IPS-NIHi11 (cell line): ENCODE measurements around the gene FAXC.
"Not testable (repeated sequence)": the region's sequence is repeated elsewhere in the genome, so short reads cannot be mapped to it uniquely, and the experiment has no call there.

Experiments
- DNase-seq: peaks from one replicate; pipeline ENCODE4 v3.0.0; 2012; ENCODE audit warnings: mixed read lengths, low spot score

FAXC gene

DNA sequence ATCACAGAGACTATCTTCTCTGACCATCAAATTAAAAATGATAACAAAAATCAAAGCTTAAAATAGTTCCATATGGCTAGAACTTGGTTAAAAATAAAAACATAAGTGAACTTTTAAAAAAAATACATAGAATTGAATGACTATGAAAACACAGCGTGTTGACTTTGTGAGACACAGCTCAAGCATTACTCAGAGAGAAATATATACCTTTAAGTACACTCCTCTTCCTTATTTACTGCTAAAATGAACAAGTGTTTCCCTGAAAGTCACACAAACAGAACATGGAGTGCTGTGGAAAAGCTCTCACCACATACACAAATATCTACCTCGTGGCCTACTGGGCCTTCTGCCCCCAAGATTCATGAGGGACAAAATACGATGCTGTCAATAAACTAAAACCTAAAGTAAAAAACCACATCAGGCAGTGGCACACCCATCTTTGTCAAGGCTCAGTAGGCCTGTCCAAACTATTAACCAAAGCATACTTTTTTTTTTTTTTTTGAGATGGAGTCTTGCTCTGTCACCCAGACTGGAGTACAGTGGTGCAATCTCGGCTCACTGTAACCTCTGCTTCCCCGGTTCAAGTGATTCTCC, 7.5 kb downstream of the FAXC start:
- DNase-seq, result no peak

DNA sequence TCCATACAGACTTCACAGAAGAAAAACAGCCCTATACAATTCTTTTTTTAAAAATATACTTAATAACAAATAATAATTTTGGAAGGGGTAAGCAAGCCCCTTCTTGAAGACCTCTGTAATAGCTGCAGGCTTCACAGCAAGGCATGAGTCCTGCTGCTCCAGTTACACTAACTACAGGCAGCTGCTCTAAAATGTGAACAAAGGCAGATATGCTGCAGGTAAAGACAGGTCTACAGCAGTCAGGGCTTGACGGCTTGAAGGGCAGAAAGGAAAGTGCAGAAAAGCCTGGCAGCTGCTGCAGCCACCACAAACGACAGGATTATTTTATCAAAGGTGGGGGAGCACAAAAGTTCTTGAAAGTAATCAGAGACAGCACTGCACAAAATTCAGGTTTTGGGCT, 11.3 kb downstream of the FAXC start:
- DNase-seq, result no peak

DNA sequence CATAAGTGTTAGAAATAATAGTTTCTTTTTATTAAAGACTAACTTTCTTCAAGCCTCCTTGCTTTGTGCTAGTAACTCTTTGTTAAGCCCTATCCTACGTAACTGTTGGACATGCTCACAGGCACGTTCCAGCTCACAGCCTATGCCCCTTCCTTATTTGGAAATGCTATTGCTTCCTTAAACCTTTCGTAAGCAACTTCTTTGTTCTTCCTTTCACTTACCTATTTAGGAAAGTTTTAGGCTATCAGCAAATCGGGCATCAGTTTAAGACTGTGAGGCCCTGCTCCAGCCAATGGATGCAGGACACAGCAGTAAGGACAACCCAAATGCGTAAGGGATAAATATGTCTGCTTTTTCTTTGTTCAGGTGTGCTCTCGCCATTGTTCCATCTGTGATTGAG, 14.2 kb downstream of the FAXC start:
- not testable (repeated sequence) for DNase-seq

DNA sequence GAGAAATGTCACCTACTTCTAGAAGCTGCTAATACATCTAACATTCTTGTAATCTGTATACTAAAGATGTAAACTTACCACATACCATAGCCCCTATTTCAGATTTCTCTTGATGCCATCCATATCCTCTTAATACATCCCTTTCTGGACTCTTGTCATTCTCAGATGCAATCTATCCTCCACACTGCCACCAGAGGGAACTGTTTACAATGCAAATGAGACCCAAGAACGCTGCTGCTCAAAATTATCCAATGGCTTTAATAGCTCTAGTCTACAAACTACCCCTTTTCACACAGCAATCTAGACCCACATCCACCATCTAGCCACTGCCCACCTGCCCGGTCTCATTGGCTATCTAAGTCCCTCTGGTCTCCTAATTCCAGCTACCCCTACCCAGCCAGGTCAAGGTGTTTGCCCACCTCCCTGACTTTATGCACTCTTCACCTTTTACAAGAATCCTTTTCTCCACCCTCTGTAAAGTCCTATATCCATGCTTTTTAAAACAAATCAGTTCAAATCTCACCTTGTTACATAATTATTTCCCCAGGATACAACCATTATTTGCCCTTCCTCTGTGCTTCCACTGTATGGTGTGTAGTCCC, 14.8 kb downstream of the FAXC start:
- peak; percentile 62 for DNase-seq

DNA sequence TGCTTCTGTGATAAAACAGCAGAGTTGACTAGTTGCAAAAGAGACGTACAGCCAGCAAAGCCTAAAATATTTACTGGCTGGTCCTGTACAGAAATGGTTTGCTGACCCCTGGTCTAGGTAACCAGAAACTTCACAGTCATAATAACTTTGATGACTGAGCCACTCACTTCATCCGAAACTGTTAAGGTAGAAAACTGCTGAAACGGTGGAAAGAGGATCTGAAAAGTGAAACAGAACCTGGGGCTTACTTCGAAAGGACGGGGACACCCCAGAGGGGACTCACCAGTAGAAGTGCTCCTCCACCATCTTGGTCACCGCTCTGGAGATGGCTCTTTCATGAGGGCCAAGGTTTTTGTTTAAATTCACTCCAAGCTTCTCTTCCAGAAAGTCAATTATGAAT, 16.4 kb downstream of the FAXC start:
- no peak for DNase-seq

DNA sequence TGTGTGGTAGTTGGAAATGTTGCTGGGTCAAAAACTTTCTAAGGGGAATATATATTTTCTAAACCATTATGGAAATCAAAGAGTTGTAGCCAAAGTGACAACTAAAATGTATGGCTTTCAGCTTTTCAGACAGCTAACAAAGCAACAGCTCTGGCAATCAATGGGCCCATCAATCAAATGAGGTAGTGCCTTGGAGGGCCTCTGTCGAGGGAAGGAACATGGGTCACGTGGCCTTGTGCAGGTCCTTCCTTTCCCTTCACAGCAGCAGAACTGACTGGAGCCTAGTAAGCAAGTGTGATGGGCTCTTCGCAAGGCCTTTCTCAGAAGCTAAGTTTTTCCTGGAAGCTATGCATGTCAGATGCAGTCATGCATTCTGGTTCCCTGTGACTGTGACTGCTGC, 17.9 kb downstream of the FAXC start:
- DNase-seq, result no peak

DNA sequence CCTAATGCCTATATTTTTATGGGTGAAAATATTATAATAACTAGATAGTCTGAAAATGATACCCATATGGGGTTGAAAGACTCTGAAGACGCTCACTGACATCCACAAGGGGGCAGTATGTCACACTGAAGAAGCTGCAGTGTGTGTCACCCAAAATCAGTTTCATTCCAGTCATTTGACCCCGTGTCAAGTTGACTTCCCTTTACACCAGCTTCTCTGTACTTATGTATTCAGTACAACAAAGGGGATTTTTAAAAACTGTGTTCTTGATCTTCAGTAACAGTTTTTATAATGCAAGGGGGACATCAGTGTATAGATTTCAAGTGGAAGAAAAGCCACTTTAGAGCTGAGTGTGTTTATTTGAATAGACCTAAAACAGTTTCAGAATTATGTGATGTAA, 19.3 kb downstream of the FAXC start:
- DNase-seq, result peak; percentile 66

DNA sequence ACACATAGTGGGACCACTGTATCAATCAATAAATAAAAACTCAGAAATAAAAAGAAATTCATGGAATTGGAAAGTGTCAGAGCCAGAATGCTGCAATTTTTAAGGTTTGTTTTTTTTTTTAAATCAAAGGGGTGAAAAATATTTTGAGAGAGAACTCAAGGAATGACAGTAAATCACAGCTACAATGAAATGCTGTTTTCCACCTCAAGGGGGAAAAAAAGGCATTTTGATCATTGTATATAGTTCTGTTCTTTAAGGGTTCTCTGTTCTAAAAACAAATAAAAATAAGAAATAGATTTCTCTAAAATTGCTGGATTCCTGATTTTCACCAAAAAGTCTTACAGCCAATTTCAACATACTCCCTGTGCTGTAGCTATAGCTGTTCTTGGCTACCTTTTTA, 24.5 kb downstream of the FAXC start:
- DNase-seq, result no peak

DNA sequence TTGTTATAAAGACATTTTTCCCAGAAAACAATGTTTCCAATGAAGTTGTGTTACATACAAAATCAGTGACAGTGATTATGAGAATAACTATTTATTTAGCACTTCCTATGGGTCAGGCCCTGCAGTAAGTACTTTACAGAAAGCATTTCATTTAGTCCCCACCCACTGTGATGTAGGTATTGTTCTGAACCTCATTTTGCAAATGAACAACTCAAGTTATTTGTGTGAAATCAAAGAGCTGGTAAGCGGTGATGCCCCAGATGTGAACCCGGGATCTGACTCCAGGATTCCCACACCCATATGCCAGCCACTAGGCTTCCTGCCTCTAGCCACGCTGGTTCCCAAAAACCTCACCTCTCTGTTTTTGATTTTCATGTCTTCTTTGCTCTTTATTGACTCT, 30.9 kb downstream of the FAXC start:
- peak; percentile 21 for DNase-seq

DNA sequence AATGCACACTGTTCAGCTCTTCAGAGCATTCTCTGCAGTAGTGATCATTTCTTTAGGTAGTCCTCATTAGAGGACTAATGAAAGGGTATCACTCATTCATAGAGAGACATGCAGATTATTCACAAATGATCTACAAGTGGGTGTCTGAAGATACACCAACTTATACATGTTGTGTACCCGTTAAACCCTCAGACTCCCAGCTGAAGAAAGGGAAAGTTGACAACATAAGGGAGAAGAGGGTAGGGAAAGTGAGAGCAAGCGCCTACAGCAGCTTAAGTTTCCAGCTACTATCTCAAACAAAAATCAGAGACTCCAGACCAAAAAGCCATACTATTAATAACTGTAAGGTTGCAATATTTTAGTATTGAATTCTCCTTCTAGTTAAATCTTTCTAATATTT, 37.1 kb downstream of the FAXC start:
- no peak for DNase-seq

DNA sequence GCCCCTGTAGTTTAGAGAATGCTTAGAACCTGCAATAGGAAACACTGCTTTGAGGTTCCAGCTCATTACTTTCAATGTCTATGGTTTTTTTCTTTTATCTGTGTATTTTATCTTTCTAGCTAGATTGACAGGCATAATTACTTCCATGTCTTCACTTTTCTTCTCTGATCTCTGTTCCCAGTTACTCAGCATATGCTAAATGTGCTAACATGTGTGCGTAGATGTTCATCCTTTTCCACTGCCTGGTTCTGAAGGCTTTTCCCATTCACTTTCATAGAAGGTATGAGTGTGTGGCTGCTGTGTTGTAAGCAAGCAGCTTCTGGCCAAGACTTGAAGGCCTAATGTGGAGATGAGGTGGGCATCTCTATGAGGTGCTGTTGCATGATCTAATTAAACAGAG, 38.9 kb downstream of the FAXC start:
- no peak for DNase-seq

DNA sequence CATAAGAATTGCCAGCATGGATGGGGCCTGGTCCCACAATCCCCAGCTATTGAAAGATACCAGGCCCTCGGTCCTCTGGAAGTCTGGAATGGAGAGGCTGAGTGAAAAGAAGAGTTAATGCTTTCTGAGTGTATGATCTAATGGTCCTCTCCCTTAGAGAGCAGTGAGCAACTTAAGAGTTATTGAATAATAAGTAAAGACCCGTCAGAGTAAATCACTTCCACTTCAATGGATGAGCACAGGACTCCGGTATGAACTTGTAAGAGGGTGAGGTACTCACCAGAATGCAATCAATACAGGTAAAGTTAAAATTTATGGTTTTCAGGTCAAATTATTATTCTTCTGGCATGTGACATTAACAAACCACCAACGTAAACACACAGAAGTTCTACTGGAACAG, 39.9 kb downstream of the FAXC start:
- DNase-seq, result no peak

DNA sequence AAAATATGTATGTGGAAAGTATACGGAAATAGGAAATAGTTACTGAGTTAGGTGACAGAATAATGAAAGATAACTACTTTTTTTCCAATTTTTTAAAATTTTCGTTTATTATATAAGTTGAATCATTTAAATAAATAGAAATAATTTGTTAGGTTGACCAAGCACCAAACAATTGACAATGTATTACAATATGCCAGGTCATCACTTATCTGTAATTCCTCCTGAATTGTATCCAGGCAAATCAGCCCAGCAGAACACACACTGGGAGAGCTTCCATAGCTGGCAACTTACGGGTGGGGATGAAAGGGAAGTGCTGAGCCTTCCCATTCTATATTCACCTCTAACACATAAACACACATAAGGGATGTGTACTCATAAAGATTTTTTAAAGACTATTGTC, 40.7 kb downstream of the FAXC start:
- DNase-seq, result no peak

DNA sequence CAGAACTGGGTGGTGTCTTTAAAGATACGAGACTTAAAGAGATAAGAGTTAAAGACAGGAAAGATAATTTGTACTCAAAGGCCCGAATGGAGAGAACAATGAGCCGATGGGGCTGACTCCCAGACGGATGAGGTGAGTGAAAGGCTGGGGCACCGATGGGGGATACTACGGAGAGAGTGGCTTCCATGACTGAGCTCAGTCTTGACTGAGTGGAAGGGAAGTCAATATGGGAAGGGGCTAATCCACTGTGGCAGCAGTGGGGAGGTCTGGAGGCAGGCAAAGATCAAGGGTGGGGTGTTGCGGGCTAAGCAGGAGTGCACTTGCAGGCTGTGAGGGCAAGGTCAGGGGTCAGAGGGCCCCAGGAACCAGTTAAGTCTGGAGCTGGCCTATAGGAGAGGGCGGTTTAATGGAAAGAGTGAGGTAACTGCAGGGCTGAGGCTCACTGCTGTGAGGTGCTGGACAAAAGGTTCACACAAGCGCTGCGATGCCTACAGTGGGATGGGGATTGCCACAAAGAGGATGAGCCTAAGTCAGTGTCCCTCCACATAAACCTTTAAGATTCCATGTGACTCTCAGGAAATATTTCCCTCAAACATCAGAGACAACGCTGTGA, 42.1 kb downstream of the FAXC start:
- no peak for DNase-seq

DNA sequence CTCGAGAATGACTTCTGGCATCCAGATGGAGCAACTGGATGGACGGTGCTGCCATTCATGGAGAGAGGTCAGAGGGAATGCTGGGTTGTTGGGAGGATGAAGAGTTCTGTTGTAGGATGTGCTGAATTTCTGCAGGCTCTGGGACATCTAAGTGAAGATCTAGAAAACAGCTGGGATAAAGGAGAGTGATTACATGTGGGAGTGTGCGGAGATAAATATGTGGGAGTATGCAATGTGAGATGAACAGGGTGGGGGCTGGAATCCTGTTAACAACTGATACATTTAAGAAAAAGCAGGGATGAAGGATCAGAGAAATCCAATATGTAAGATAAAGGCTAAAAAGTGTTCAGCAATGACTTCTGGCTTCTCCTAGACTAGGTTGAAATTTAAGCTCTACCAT, 43.1 kb downstream of the FAXC start:
- no peak for DNase-seq

DNA sequence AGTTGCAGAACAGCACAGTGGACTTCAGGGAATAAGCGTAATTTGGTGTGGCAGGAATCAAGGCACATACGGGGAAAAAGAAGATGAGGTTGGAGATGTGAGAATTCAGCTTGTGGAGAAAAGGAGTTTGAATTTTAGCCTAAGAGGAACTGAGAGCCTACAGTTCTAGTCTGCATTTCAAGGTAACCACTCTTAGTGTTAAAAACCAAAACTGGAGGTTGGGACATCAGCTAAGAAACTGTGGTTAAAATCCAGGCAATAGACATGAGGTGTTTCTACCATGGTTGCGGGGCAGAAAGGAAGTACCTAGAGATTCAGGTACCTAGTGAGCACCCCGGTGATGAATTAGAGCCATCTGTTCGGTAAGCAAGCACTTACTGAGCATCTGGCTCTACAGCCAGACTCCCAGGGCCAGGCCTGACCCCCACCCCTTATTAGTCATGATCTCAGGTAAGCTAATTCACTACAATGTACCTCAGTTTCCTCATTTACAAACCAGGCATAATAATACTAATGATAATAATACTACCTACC, 44.4 kb downstream of the FAXC start:
- DNase-seq, result no peak

DNA sequence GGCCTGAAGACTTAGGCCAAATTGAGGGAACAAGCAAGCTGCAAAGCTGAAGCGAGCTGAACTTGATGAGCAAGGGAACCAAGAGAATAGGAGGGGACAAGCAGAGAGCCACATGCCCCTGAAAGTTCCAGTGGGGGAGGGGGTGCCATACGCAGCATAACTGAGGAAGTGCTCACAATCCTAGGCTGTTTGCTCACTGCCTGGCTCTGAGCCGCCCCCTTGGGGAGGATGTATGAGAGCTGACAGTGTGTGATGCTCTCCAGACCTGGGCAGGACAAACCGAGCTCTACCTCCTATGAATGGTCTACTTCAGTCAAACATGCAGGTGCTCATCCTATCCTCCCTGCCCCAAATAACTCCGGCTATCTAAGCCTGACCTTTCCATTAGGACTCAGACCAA, 52.1 kb downstream of the FAXC start:
- no peak for DNase-seq

DNA sequence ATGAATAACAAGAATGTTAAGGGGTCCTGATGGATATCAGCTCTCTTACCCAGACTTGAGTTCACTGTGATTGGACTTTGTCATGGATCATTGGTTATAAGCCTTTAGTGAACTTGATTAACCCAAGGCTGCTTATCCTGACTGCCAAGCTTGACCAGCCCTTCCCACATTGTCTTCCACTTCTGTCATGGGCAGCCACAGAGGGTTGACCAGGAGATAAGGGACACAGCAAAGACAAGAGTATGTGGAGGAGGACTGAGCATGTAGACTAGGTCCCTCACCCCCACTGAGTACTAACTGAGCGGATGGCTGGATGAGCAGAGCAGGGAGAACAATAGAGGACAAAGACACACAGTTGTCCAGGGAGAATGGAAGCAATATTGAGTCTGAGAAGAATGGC, 52.5 kb downstream of the FAXC start:
- no peak for DNase-seq

DNA sequence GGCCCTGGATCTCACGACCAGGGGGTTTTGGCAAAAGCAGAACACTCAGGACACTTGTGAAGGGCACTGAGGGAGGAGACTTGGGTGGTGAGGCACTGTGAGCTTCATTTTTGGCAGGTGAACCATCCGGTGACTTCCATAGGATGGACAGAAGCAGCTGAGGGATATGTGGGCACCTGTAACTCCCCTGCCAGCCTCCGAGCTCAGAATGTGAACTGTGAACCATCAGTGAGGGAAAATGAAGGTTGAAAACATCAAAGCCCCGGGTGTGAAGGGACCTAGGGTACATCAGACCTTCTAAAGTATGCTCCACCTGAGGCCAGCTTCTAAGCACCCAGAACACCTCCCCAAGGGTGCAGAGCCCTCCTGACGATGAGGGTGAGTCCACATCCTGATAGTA, 53.2 kb downstream of the FAXC start:
- DNase-seq, result no peak

DNA sequence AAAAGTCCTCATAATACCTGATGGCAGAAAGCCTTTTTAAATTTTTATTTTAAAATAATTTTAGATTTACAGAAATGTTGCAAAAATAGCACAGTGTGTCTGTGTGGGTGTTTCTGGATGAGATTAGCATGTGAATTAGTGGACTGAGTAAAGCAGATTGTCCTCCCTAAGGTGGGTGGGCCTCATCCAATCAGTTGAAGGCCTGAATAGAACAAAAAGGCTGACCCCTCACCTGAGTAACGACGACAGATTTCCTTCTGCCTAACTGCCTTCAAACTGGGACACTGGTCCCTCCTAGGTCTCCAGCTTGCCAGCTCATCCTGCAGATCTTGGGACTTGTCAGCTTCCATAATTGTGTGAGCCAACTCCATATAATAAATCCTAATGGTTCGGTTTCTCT, 54.2 kb downstream of the FAXC start:
- no peak for DNase-seq

DNA sequence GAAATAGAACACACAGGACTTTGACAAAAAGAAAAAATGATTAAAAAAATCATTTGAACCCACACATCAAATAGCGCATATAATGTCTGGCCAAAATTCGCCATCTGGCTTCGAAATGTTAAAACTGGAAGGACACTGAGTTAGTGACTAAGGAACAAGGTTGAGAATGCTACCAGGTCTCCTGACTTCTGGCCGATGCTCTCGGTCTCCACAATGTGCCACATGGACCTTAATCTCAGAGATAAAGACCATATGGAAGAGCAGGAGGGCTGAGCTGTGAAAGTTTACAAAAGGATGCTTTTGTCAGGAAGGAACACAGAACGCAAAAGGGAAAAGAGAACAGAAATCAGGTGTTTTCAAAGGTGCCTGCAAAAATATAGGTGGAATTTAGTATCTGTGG, 54.7 kb downstream of the FAXC start:
- DNase-seq, result no peak

DNA sequence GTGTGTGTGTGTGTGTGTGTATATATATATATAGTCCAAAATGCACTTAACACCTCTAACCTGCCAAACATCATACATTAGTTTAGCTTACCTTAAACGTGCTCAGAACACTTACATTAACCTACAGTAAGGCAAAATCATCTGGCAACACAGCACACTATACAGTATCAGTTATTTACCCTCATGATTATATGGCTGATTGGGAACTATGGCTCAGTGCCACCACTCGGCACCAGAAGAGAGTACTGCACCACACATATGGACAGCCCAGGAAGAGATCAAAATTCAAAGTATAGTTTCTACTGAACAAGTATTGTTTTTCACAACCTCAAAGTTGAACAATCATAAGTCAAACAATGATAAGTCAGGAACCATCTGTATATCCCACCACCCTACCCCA, 59.8 kb downstream of the FAXC start:
- no peak for DNase-seq

DNA sequence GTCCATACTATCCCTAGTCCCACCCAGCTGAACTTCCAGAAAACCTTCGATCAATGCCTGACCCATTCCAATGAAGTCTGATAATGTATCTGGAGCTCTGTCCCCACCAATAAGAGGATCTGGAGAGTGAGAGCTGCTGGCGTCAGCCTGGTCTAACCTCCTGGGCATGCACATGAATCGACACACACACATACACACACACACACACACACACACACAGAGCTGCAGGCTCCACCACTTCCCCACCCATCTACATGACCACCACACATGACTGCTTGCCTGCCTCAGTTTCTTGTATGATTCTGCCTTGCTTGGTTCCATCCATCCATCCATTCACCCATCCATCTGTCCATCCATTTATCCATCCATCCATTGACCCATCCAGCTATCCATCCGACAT, 60.8 kb downstream of the FAXC start:
- no peak for DNase-seq

DNA sequence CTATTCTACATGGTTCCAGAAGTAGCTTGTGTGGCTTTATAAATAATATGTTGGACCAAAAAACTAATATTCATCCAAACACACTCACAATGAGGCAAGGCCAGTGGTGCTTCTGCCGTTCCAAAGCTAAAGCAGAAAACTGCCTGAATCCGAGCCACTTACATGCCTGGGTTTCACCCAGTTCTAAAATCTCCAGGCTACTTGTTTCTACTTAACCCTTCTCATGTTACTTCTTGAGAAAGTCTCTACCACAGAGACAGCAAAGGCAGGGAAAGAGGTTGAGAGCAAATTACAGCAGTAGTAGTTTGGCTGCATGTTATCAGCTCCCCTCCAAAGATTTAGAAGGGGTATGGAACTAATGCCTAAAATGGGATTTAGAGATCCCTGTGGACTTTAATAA, 62.0 kb downstream of the FAXC start:
- DNase-seq, result no peak
